ENCODE measurements around the gene SMYD2. TPM values are rescaled to one million over a fixed set of nuclear protein-coding genes. Genes with fewer than 3 reads are reported as not detected.

The SMYD2 gene
- polyA plus RNA-seq, 3 donors, result 14.2 to 28.4 (median 23.6) TPM

DNA sequence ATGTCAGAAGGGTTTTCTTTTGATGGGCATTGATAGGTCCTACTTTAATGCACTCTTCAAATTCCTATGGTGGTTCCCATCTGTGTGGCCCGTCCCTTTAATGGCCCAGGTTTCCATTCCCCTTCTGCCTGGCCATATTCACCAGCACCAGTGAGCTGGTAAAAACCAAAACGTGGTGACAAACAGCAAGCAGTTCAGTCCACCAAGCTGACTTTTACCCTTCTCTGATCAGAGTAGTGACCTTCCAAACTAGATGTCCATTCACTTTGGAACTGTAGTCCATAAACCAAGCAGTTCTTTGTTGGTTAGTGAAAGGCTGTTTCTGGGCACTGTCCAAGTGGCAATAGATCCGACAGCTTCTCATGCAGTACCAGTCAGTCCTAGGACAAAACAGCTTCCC is 60.5 kb downstream of the SMYD2 start:
- H3K79me2 ChIP-seq (ENCODE audit: insufficient read depth, low read length), result no peaks in the 10 kb centered on the region
- Mint-ChIP-seq H3K36me3 (peaks cover 29 to 30% of the 10 kb centered on the region in 2 donors), H3K4me3 (no peak overlapping the region), H3K27me3 (ENCODE audit: low read depth in 3 of 3) (peaks cover 0 to 2% (median 2%) of the 10 kb centered on the region in 3 donors), H3K27ac (peak overlapping the region in 1 of 7 donors; percentile 40), H3K9me3 (peaks cover 7 to 26% (median 22%) of the 10 kb centered on the region in 7 donors), H3K4me1 (no peaks in the 10 kb centered on the region)
- TF ChIP-seq, protein P1, sequence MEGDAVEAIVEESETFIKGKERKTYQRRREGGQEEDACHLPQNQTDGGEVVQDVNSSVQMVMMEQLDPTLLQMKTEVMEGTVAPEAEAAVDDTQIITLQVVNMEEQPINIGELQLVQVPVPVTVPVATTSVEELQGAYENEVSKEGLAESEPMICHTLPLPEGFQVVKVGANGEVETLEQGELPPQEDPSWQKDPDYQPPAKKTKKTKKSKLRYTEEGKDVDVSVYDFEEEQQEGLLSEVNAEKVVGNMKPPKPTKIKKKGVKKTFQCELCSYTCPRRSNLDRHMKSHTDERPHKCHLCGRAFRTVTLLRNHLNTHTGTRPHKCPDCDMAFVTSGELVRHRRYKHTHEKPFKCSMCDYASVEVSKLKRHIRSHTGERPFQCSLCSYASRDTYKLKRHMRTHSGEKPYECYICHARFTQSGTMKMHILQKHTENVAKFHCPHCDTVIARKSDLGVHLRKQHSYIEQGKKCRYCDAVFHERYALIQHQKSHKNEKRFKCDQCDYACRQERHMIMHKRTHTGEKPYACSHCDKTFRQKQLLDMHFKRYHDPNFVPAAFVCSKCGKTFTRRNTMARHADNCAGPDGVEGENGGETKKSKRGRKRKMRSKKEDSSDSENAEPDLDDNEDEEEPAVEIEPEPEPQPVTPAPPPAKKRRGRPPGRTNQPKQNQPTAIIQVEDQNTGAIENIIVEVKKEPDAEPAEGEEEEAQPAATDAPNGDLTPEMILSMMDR (IDR thresholded peaks at IDR 0.05), result no peak
- DNase-seq, result no peak
- intact Hi-C loops (cut with micrococcal nuclease), result no loop called here
- H4K20me1 ChIP-seq (ENCODE audit: insufficient read depth, low read length), result no peaks in the 10 kb centered on the region
- H3K9me3 ChIP-seq (replicated peaks in 1 of 2; ENCODE audit: control insufficient read depth in 1 of 2, insufficient read depth in 1 of 2, low read length in 2 of 2), result peaks cover 5 to 14% of the 10 kb centered on the region in 2 donors
- no peaks in the 10 kb centered on the region for H3K4me1 ChIP-seq (ENCODE audit: control insufficient read depth in 1 of 2, insufficient read depth in 2 of 2, low read length in 2 of 2)
- H3K36me3 ChIP-seq (replicated peaks in 1 of 2; ENCODE audit: control insufficient read depth in 1 of 2, insufficient read depth in 2 of 2, low read length in 2 of 2), result peaks cover 0 to 14% of the 10 kb centered on the region in 2 donors
- H3K4me3 ChIP-seq (replicated peaks in 1 of 3; ENCODE audit: low read depth in 2 of 3, low read length in 3 of 3), result no peak overlapping the region
- no peaks in the 10 kb centered on the region for H3K27me3 ChIP-seq (ENCODE audit: control insufficient read depth in 2 of 2, insufficient read depth in 2 of 2, low read length in 2 of 2)
- 81% methylated on average over 2 of the region's 3 CpGs for WGBS (ENCODE audit: insufficient coverage)
- H2AFZ ChIP-seq (ENCODE audit: insufficient read depth, low read depth, low read length, poor library complexity, severe bottlenecking), result no peak overlapping the region
- no peak overlapping the region for H3K9ac ChIP-seq (ENCODE audit: insufficient read depth, low read length, poor library complexity, severe bottlenecking)
- H3K27ac ChIP-seq (ENCODE audit: low read depth in 1 of 2, low read length in 2 of 2), result no peak overlapping the region
- H3K4me2 ChIP-seq (replicated peaks; ENCODE audit: extremely low read depth, low read length, poor library complexity, severe bottlenecking), result no peak overlapping the region

DNA sequence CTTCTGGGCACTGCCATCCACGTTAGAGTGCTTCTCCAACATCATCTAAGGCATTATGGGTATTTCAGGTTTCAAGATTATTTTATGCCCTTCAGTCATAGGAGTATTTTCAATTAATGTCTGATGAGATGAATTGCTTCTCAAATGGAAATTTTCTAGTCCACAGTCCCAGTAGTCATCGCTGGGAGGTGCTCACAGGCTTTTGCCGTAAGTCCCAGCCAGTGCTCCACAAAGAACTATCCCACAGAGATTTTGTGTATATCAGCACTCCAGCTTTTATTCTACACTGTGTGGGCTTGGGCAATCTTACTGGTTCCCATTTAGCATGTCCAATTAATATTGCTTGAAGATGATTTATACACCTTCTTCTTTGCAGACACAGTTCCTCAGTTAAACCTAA is 61.0 kb downstream of the SMYD2 start:
- Histone ChIP-seq H3K79me2 (ENCODE audit: insufficient read depth, low read length) (no peaks in the 10 kb centered on the region), H3K36me3 (replicated peaks in 1 of 2; ENCODE audit: control insufficient read depth in 1 of 2, insufficient read depth in 2 of 2, low read length in 2 of 2) (peaks cover 0 to 14% of the 10 kb centered on the region in 2 donors), H3K4me1 (ENCODE audit: control insufficient read depth in 1 of 2, insufficient read depth in 2 of 2, low read length in 2 of 2) (no peaks in the 10 kb centered on the region), H3K27ac (ENCODE audit: low read depth in 1 of 2, low read length in 2 of 2) (no peak overlapping the region), H3K4me3 (replicated peaks in 1 of 3; ENCODE audit: low read depth in 2 of 3, low read length in 3 of 3) (no peak overlapping the region), H3K9me3 (replicated peaks in 1 of 2; ENCODE audit: control insufficient read depth in 1 of 2, insufficient read depth in 1 of 2, low read length in 2 of 2) (peaks cover 7 to 14% of the 10 kb centered on the region in 2 donors), H3K4me2 (replicated peaks; ENCODE audit: extremely low read depth, low read length, poor library complexity, severe bottlenecking) (no peak overlapping the region), H3K27me3 (ENCODE audit: control insufficient read depth in 2 of 2, insufficient read depth in 2 of 2, low read length in 2 of 2) (no peaks in the 10 kb centered on the region), H3K9ac (ENCODE audit: insufficient read depth, low read length, poor library complexity, severe bottlenecking) (no peak overlapping the region), H2AFZ (ENCODE audit: insufficient read depth, low read depth, low read length, poor library complexity, severe bottlenecking) (no peak overlapping the region), H4K20me1 (ENCODE audit: insufficient read depth, low read length) (no peaks in the 10 kb centered on the region)
- WGBS (ENCODE audit: insufficient coverage), result no CpG with 5 or more reads among the region's 3 CpGs
- H3K9me3 Mint-ChIP-seq, result peaks cover 7 to 28% (median 22%) of the 10 kb centered on the region in 7 donors
- H3K4me1 Mint-ChIP-seq, result no peaks in the 10 kb centered on the region
- no peak for DNase-seq
- H3K36me3 Mint-ChIP-seq, result peaks cover 25% of the 10 kb centered on the region in 2 donors
- H3K4me3 Mint-ChIP-seq, result no peak overlapping the region
- H3K27me3 Mint-ChIP-seq (ENCODE audit: low read depth in 3 of 3), result peaks cover 0 to 2% (median 2%) of the 10 kb centered on the region in 3 donors
- H3K27ac Mint-ChIP-seq, result no peak overlapping the region
- intact Hi-C loops (cut with micrococcal nuclease), result no loop called here
- TF ChIP-seq, protein P1 (IDR thresholded peaks at IDR 0.05), result no peak

All from CD14-positive monocyte (primary cell).